HT-29 (cell line): ENCODE data around the gene ASMT. TPM values are rescaled to one million over a fixed set of nuclear protein-coding genes. Genes with fewer than 3 reads are reported as not detected.
"Not testable (repeated sequence)": the region's sequence is repeated elsewhere in the genome, so short reads cannot be mapped to it uniquely, and the experiment has no call there.

Experiments
- DNase-seq: peaks from one replicate; pipeline ENCODE4 v3.0.0-alpha.2; 2015; ENCODE audit warnings: low spot score
- total RNA-seq: library from RNA; depleted of rRNA; stranded (reverse); fragments of >200 nt; shearing (Covaris generic); gene quantifications from 2 replicates; pipeline ENCODE4 v1.2.3, GENCODE V29; 2014

The ASMT gene
- total RNA-seq, 1 experiment from 2014 or later: 0.10 TPM

DNA sequence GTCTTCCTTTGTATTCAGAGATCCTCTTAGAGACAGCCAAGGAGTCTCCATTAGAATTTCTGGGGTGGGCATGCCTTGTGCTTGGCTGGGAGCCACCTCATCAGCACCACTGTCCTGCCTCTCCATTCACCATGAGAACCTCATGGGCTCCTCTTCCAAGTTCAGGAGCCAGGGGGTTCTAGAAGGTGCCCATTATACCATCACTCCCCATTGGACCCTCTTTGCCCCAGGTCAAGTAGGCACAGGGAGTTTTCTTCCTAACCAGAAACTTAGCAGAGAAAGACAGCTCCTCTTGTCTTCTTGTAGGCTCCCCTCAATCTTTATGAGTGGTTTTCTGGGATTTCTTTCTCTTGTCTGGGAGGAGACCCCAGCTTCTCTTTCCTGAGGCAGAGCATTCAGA lies 31.1 kb downstream of the ASMT start:
- DNase-seq: no peak

- no peak for DNase-seq
Measured at GRCh38 chrX:1649621-1650020, 34.8 kb downstream of the ASMT start.

DNA sequence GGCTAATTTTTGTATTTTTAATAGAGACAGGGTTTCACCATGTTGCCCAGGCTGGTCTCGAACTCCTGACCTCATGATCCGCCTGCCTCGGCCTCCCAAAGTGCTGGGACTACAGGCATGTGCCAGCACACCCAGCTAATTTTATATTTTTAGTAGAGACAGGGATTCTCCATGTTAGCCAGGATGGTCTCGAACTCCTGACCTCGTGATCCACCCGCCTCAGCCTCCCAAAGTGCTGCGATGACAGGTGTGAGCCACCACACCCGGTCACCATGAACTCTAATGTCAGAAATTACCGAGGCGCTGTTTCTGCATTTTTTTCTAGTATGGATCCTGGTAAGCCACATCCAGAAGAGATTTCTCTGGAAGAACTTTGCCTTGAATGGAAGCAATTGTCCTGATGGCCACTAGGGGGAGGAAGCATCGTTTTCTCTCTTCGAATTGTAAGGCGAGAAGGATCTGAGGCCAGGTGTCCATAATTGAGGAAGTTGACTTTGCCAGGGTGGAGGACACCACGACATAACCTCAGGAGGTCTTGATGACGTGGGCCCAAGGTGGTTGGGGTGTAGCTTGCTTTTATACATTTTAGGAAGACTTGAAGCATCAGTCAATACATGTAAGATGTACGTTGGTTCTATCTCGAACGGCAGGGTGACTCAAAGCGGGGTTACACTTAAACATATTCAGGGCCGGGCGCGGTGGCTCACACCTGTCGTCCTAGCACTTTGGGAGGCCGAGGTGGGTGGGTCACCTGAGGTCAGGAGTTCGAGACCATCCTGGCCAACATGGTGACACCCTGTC lies 37.4 kb downstream of the ASMT start:
- DNase-seq: peak; percentile 59

DNA sequence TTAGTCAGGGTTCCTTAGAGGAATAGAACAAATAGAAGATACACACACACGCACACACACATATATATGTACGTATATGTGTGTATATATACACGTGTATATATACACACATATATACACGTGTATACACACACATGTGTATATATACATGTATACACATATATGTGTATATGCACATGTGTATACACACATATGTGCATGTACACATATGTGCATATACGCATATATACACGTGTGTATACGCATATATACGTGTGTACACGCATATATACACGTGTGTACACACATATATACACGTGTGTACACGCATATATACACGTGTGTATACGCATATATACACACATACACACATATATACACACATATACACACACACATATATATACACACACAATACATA lies 41.5 kb downstream of the ASMT start:
- no peak for DNase-seq

DNA sequence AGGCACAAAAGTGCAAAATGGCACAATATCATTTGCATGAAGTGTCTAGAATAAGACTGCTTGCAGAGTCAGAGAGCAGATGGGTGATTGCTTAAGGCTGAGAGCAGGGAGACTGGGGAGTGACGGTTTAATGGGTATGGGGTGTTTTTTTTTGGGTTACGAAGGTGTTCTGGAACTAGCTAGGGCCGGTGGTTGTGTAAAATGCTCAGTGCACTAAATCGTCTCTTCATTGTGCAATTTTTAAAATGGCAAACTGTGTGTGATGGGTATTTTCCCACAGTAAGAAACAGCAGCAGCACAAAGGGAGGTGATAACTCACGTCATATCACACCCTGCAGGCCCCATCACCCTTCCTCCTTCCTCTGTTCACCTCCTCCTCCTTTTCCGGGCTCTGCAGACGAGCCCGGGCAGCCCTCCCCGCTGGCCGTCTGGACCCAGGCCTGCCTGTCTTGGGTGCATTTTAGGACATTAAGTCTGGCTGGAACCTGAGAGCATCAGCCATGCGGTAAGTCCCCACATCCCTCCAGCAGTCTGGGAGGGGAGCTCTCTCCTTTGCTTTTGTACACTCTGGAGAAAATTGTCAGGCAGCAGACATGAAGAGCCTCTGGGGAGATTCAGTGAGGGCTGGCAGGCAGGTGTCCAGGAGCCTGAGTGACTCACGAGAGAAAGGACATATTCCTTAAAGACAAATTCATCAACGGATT lies 42.7 kb downstream of the ASMT start:
- DNase-seq: no peak

GRCh38 chrX:1658071-1658491 lies 43.2 kb downstream of the ASMT start:
- no peak for DNase-seq

- DNase-seq: no peak
Measured at GRCh38 chrX:1659664-1660461, 45.0 kb downstream of the ASMT start.

DNA sequence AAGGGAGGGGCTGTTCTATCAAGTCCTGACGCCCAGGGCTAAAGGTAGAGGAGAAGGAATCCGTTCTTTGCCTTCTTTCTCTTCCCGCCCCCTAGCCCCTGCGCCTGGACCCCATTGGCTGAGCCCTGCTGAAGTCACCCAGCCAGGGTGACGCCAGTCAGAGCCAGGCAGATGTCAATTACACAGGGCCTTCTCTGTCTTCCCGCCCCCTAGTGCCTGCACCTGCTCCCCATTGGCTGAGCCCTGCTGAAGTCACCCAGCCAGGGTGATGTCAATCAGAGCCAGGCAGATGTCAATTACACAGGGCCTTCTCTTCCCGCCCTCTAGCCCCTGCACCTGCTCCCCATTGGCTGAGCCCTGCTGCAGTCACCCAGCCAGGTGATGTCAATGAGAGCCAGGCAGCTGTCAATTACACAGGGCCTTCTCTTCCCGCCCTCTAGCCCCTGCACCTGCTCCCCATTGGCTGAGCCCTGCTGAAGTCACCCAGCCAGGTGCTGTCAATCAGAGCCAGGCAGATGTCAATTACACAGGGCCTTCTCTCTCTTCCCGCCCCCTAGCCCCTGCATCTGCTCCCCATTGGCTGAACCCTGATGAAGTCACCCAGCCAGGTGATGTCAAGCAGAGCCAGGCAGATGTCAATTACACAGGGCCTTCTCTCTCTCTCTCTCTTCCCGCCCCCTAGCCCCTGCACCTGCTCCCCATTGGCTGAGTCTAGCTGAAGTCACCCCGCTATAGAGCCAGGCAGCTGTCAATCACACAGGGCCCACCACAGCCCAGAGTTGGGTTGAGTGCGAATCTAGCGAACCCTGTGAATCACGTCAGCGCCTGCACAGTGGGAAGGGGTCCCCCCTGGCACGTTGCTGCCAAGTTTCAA lies 46.4 kb downstream of the ASMT start:
- no peak for DNase-seq

- DNase-seq: no peak
Measured at GRCh38 chrX:1661922-1662221, 47.0 kb downstream of the ASMT start.

GRCh38 chrX:1667566-1667965 lies 52.7 kb downstream of the ASMT start:
- DNase-seq: no peak

DNA sequence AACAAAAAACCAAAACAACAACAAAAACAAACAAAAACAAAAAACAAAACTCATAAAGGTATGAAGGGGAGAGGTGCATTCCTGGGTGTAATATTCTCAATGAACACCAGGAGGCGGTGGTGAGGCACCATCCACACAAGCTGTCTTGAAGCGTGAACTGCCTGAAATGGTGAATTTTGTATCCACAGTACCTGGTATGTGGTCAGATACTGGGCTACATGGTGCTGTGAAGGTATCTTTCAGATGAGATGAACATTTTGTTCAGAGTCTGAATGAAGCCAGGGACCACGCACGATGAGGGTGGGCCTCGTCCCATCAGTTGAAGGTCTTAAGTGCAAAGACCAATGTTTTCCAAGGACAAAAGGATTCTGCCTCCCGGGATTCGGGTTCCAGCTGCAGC lies 58.5 kb downstream of the ASMT start:
- DNase-seq: peak; percentile 44

DNA sequence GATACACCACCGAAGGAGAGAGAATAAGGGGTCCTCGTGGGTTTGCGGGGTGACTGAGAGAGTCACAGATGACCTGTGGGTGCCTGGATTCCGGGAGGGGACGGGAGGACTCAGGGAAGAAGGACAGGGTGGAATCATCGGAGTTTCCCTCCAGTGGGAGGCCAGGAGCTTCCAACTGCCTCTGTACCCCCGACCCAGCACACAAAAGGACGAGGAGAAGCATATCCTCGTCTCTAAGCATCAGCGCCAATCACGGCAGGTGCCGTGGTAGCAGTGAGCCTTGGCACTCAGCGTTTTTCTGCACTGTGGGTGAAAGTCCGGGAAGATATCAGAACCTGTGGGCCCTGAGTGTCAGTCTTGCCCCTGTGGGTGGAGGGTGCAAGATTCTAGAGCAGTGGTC lies 62.0 kb downstream of the ASMT start:
- DNase-seq: no peak

GRCh38 chrX:1679238-1679637 lies 64.4 kb downstream of the ASMT start:
- DNase-seq: no peak

GRCh38 chrX:1681439-1681838 lies 66.6 kb downstream of the ASMT start:
- DNase-seq: no peak

DNA sequence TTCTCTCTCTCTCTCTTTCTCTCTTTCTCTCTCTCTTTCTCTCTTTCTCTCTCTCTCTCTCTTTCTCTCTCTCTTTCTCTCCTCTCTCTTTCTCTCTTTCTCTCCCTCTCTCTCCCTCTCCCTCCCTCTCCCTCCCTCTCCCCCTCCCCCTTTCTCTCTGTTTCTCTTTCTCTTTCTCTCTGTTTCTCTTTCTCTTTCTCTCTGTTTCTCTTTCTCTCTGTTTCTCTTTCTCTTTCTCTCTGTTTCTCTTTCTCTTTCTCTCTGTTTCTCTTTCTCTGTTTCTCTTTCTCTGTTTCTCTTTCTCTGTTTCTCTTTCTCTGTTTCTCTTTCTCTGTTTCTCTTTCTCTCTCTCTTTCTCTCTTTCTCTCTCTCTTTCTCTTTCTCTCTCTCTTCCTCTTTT lies 67.0 kb downstream of the ASMT start:
- not testable (repeated sequence) for DNase-seq

DNA sequence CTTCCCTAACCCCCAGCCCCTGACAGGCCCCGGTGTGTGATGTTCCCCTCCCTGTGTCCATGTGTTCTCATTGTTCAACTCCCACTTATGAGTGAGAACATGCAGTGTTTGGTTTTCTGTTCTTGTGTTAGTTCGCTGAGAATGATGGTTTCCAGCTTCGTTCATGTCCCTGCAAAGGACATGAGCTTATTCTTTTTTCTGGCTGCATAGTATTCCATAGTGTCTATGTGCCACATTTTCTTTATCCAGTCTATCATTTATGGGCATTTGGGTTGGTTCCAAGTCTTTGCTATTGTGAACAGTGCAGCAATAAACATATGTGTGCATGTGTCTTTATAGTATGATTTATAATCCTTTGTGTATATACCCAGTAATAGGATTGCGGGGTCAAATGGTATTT lies 67.6 kb downstream of the ASMT start:
- not testable (repeated sequence) for DNase-seq

- not testable (repeated sequence) for DNase-seq
Measured at GRCh38 chrX:1684883-1685282, 70.0 kb downstream of the ASMT start.

- not testable (repeated sequence) for DNase-seq
Measured at GRCh38 chrX:1685444-1685880, 70.6 kb downstream of the ASMT start.

- DNase-seq: no peak
Measured at GRCh38 chrX:1686642-1687041, 71.8 kb downstream of the ASMT start.
